Measurements from ENCODE around the gene XRN1.
"Not testable (repeated sequence)": the region's sequence is repeated elsewhere in the genome, so short reads cannot be mapped to it uniquely, and the experiment has no call there.

The XRN1 gene

DNA sequence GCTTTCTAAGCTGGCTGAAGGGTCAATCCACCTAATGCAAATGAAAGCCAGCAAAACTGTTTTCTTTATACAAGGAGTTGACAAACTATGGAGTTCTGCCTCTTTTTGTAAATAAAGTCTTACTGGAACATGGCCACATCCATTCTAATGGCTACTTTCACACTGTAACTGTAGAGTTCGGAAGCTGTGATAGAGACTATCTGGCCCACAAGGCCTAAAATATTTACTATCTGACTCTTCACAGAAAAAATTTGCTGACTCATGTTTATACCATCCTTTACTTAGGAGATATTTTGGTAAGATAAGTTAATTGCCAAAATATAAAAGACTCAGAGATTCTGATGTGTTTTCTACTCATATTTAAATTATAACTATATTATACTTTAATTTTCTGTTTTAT, 128.7 kb downstream of the XRN1 start:
- no peak for DNase-seq

DNA sequence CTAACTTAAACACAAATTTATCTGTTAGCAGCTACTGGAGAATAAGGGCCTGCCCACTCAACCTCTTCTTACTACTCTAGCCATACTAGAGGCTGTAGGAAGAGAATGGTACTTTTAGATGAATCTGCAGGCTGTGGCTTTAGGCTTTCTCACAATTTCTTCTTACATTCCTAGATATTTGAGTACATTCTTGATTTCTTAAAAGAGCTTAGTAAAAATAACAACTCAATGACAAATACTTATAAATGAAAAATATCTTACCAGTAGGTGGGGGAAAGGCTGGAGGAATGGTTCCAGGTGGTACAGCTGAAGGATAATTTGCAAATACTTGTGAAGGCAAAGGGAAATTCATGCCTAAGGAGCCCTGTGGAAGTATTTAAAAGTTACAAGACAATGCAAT, 129.5 kb downstream of the XRN1 start:
- DNase-seq: no peak

- not testable (repeated sequence) for DNase-seq
Measured at GRCh38 chr3:142315978-142316388, 131.9 kb downstream of the XRN1 start.

DNA sequence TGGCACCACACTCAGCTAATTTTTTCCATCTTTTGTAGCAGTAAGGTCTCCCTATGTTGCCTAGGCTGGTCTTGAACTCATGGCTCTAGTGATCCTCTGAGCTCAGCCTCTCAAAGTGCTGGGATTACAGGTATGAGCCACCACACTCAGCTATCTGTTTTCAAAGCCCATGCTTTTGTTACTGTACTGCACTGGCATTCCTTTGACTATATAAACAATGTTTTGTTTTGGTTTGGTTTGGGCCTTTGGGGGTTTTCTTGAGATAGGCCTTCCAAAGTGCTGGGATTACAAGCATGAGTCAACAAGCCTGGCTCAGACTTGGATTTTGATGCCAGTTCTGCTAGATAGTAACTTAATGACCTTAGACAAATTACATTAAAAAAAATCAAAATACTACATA, 132.8 kb downstream of the XRN1 start:
- no peak for DNase-seq

DNA sequence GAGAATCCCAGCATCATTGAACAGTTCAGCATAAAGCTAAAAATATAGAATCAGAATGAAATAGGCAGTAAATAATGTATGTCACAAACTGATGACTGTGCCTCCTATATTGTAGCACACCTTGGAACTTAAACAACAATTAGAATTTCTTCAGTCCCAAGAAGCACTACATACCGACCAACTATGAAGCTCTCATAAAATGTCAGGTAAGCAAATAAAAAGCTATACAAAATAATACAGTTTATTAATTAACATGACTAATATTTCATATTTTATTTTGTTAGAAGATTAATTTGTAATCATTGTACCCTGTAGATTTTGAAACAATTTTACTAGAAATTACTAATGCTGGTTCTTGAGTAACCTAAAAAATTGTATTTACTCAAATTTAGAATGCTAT, 137.4 kb downstream of the XRN1 start:
- no peak for DNase-seq

- not testable (repeated sequence) for DNase-seq
Measured at GRCh38 chr3:142302847-142303246, 145.0 kb downstream of the XRN1 start.

DNA sequence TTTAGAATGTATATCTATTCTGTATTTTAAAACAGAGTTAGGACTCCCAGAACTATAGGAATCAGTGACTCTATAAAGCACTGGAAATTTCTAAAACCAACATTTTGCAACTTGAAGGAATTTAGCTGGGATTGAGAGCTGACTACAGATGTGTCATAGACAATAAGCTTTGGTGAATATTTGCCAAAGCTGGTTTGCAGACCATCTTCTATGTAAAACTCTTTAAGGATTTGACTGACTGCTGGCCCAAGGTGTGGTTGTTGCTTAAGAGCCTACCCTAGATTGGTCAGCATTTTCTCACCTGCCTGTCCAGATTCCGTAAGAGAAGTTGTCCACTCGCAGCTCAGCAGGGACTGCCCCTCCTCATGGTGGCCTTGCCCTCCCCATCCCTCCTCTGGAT, 149.2 kb downstream of the XRN1 start:
- DNase-seq: no peak

DNA sequence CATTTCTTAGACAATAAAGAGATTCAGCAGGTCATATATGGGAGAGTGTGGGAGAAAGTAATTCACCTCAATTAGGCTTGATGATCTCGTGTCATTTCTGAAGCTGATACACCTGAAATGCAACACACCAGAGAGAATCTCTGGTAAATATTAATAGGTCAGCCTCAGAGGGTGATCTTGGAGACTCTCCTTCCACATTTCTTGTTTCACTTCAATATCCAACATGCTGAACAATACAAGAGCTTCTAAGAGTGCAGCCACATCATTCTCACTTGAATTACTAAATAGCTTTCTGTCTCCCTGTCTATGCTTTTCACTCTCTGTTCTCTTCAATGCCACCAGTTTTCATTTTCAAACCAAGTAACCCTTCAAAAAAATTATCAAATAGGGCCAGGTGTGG, 151.3 kb downstream of the XRN1 start:
- no peak for DNase-seq

- DNase-seq: no peak
Measured at GRCh38 chr3:142287866-142288638, 159.8 kb downstream of the XRN1 start.

DNA sequence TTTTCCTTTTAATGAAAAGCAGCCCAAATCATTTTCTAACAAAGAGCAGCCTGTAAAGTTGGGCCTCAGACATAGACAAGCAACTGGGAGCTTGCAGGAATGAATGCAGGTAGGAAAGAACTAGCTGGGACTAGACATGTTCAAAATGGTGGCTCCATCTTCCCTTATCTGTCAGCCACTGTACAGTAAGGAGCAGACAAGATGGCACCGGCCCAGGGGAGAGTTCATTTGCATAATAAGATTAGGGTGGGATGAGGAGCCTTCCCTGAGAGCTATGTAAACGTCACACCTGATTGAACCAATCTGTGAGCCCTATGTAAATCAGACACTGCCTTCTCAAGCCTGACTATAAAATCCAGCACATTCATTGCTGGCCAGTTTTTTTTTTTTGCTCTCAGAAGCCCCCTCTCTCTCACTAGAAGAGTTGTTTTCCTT, 162.7 kb downstream of the XRN1 start:
- no peak for DNase-seq

DNA sequence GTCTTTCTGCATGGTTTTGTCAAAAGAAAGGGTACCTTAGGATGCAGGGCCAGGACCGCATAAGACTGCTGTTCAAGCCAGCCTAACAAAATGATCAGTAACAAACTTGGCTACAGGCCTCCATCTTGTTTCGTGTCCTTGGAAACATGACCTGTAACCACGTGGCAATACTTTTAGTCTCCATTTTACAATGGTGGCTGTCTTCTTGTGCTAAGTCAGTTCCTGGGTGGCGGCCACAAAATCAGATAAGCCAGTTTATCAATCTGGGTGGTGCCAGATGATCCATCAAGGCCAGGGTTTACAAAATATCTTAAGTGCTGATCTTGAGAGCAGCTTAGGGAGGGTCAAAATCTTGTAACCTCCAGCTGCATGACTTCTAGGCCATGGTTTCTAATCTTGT, 165.3 kb downstream of the XRN1 start:
- no peak for DNase-seq

DNA sequence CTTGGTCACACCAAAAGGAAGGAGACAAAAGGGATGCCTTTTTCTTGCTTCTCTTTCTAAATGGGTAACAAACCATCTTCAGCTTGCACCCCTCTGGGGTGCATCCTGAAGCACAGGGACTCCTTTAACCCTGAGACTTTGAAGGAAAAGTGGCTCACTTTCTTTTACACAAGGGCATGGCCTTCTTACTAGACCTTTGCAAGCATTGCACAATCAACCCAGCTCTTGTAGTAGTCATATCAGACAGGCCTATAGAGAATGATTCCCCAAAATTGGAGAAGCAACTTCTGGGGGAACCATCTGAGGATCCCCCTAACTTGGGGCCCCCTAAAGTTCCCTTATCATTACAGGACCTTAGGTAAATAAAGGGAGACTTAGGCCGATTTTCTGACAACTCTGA, 166.4 kb downstream of the XRN1 start:
- no peak for DNase-seq

GRCh38 chr3:142279965-142280590, 167.8 kb downstream of the XRN1 start:
- DNase-seq: peak; percentile 49

GRCh38 chr3:142278451-142278850, 169.4 kb downstream of the XRN1 start:
- no peak for DNase-seq

- no peak for DNase-seq
Measured at GRCh38 chr3:142276781-142277180, 171.1 kb downstream of the XRN1 start.

- no peak for DNase-seq
Measured at GRCh38 chr3:142275856-142276255, 172.0 kb downstream of the XRN1 start.

DNA sequence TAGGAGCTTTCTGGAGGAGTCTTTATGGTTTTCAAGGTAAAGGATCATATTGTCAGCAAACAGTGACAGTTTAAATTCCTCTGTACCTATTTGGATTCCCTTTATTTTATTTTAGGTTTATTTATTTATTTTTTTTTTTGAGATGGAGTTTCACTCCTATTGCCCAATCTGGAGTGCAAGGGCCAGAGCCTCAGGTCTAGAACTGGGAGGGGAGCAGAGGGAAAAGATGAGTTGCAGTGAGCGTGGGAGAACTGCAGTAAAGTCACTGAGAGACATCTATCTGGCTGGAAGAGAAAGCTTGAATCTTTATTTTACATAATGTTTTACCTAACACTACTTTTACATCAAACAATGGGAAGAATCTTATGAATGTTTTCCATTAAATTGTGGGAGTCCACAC, 172.9 kb downstream of the XRN1 start:
- DNase-seq: no peak

GRCh38 chr3:142273501-142273900, 174.3 kb downstream of the XRN1 start:
- no peak for DNase-seq

GRCh38 chr3:142272200-142272891, 175.5 kb downstream of the XRN1 start:
- no peak for DNase-seq

DNA sequence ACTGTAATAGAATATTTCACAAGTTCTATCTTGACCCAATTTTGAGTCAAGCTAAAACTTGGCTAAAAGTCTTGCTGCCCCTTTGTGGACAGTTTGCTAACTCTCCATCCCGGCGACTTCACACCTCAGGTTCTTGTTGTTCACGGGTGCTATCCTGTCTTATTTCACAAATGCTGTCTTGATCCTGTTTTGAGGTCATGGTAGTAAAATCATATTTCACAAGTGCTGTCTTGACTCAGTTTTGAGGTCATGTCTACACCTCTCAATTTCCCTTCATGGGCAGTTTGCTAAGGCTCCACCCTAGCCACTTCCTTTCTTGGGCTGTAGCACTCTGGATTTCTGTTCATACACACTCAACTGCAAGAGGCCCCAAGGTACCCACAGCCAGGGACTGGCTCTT, 177.4 kb downstream of the XRN1 start:
- peak; percentile 38 for DNase-seq

DNA sequence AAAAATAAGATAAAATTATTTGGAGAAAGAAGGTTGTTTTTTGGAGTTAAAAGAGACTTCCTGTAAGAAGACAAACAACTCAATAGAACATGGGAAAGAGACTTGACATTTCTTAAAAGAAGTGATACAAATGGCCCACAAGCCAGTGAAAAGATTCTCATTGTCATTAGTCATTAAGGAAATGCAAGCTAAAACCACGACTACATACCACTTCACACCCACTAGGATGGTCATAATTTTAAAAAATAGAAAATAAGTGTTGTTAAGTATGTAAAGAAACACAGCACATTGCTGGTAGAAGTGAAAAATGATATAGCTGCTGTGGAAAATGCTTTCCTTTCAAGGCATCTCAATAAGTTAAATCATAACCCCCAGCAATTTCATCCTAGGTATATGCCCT, 178.1 kb downstream of the XRN1 start:
- no peak for DNase-seq

GRCh38 chr3:142268426-142268825, 179.4 kb downstream of the XRN1 start:
- DNase-seq: no peak

DNA sequence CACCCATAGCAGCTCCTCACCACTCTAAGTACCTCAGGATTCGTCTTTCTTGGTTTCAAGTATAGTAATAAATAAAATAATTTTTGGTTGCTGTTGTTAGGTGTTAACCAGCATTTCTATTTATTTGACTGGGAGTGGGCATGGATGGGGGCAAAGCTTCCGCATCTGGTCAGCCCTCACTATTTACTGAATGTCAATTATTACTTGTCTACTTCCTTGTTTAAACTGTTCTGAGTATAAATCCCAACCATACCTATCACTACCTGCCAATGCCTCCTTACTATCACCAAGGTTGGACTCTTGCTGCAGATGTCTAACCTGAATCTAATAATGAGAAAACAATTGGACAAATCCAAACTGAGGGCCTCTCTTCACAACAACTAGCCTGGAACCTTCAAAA, 180.6 kb downstream of the XRN1 start:
- no peak for DNase-seq

- no peak for DNase-seq
Measured at GRCh38 chr3:142263112-142263511, 184.7 kb downstream of the XRN1 start.

Measured in central memory CD4-positive, alpha-beta T cell (primary cell).